Hematopoietic multipotent progenitor cell treated with erythropoietin and hydrocortisone succinate and interleukin-3 and kit ligand, for 17 days (in vitro differentiated cells): Measurements from ENCODE around the gene NPAS2.

Experiments
- DNase-seq: peaks from one replicate; pipeline ENCODE4 v3.0.0-alpha.2; 2015; ENCODE audit warnings: low spot score

Gene NPAS2

GRCh38 chr2:100821911-100822265 is 1.9 kb downstream of the NPAS2 start:
- no peak for DNase-seq

DNA sequence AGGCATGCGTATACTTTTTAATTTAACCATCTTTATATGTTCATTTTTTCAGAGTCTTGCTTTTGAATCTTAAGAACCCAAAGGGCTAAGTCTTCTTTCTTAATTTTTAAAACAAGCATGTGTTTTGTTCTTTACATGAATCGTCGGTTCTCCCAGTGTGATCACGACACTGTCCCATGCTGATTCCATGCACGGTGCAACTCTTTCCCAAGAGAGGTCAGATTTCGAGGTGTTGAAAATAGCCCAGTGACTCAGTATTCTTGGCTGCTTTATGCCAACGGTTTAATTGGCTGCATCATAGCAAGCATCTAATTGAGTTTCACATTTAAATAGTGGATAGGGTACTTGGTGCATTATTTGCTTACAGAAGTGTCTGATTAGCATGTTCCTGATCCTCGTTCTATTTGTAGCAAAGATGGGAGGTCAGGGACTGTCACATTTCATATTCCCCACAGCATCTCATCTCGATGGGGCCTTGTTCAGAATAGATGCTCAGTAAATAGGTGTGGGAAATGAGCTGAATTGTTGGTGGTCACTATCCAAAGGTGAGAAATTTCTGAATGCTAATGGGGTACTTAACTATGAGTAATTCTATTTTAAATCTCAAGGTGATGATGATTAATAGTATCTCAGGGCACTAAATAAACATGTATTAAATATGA is 2.8 kb downstream of the NPAS2 start:
- DNase-seq: no peak

DNA sequence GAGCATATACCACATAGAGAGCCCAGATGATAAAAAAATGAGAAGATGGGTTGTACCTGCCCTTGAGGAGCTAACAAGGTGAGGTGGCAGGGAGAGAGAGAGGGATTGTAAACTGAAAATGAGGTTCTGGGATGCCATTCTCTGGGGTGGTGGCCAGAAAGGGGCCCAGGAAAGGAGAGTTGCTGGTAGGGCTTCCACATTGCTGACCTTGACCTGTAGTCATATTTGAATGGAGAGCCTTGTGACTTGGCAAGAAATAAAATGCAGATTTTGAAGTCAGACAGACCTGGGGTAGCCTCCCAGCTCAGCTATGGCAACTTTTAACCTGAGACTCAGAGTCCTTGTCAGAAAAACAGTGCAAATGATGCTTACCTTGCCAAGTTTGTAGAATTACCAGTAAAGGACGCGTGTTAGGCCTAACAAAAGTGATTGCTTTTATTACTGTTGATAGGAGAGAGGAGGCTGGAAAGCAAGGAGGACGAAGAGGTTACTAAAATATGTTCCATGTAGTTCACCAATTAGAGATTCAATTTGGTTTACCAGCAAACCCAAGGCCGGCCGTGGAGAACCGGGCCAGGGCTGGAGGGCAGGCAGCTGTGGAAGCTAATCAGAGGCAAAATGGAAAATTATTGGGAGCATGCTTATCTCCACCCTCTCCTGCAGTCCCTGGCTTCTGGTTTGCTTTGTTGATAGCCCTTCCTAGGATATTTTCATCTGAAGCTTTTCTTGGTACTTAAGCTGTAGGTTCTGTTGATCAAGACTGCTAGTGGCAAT is 3.9 kb downstream of the NPAS2 start:
- no peak for DNase-seq

GRCh38 chr2:100824842-100825241 is 4.9 kb downstream of the NPAS2 start:
- no peak for DNase-seq

DNA sequence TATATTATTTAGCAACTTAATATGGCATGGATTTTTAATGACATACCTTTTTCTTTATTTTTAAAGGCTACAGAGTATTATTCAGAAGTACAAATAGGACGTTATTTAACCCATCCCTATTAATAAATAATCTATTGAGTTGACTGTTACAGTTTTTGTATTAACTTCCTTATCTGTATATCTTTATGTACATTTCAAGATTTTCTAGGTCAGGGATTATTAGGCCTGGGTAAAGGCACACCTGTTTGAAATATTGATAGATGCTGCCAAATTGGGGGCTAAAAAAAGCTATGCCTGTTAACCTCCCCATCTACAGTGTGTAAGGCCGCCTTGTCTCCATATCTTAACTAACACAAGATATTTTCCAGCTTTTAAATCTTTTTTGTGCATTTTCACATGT is 6.6 kb downstream of the NPAS2 start:
- no peak for DNase-seq

GRCh38 chr2:100831158-100831750 is 11.3 kb downstream of the NPAS2 start:
- DNase-seq: no peak

DNA sequence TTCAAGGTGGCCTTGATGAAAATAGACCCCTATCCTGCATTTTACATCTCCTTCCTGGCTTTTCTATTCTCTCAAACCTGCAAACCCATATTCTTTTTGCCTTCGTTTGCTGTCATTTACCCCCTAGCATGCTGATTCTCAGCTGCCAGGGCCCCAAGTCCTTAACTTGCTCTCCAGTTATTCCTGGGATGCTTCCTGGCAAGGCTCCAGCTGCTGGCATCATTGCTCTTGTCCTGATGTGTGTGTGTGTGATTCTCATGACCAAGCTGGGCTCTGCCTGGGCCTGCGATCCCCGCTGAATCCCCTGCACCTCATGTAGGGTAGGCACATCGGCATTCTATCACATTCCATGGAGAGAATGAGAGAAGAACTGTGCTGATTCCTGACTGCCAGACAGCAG is 11.9 kb downstream of the NPAS2 start:
- no peak for DNase-seq

DNA sequence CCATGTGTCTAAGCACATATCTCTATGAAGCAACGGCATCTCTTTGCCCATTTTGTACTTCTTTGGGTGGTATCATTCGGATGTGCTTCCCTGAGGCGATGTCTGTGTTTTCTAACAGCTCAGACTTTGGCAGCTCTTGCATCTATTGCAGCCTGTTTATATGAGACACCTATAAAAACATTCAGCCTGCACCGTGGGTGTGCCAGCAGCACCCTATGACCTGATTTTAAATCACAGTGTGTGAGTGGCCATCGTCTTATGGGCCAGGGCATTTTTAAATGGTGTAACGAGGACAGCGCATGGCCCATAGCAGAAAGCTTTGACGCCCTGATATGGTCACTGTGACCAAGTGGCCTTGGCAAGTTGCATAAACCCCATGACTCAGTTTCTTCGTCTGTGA is 12.9 kb downstream of the NPAS2 start:
- DNase-seq: no peak

- DNase-seq: no peak
Observed at GRCh38 chr2:100833331-100833730, 13.4 kb downstream of the NPAS2 start.

GRCh38 chr2:100834221-100834620 is 14.3 kb downstream of the NPAS2 start:
- DNase-seq: no peak

- DNase-seq: no peak
Observed at GRCh38 chr2:100835006-100835659, 15.2 kb downstream of the NPAS2 start.

GRCh38 chr2:100840519-100840918 is 20.6 kb downstream of the NPAS2 start:
- DNase-seq: no peak

GRCh38 chr2:100842241-100842922 is 22.4 kb downstream of the NPAS2 start:
- DNase-seq: no peak

DNA sequence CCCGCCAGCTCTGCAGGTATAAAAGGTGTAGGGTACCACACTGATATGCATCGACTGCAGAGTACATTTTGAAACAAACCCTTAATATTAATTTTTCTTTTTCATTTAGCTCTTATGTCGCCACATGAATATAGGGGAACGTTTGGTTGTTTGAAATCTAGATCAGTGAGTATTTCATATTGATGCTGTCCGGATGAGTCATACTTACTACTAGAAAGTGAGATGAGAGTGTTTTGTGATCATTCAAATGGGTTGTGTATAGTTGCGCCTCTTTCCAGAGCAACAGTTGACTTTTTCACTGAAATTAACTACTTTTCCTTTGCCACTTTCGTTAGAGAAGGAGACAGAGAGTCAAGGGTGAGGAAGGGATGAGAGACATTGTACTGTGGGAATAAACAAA is 24.6 kb downstream of the NPAS2 start:
- DNase-seq: no peak

GRCh38 chr2:100845141-100845991 is 25.4 kb downstream of the NPAS2 start:
- DNase-seq: no peak

- DNase-seq: no peak
Observed at GRCh38 chr2:100846716-100847115, 26.8 kb downstream of the NPAS2 start.

GRCh38 chr2:100852447-100852846 is 32.5 kb downstream of the NPAS2 start:
- no peak for DNase-seq

GRCh38 chr2:100852999-100853908 is 33.3 kb downstream of the NPAS2 start:
- no peak for DNase-seq

DNA sequence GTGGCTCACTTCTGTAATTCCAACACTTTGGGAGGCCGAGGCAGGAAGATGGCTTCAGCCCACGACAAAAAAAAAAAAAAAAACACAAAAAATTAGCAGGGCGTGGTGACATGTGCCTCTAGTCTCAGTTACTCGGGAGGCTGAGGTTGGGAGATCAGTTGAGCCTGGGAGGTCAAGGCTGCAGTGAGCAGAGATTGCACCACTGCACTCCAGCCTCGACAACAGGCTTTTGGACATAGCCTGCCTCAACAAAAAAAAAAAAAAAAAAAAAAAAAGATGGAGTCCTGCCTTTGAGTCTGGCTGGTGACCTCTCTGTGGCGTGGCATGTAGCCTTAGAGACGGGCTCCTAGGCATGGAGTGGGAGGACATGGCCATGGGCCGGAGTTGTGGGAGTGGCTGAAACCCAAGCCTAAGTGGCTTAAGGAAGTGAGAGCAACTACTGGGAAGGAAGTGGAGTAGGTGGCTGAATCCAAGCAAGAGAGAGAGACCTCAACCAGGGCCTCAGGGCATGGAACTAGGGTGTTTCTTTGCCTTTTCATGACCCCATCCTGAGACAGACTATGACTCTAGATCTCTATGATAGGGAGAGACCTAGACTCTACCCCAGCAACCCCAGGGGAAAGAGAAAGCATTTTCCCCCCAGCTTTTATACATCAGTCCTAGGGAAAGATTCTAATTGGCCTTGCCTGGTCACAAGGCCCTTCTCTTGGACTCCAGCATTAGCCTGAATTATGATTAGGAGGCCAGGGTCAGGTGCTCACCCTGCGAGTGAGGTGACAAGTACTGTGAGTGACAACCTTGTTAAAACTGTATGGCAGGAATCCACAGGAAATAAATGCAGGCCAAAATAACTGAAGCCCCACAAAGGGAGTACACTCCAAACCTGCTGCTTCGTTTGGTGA is 34.2 kb downstream of the NPAS2 start:
- DNase-seq: no peak
